Ureter (tissue), 1 donor: ENCODE results near the gene PPDPF. TPM values are rescaled to one million over a fixed set of nuclear protein-coding genes. Genes with fewer than 3 reads are reported as not detected.
"Not testable (repeated sequence)": the region's sequence is repeated elsewhere in the genome, so short reads cannot be mapped to it uniquely, and the experiment has no call there.

Experiments
- DNase-seq: peaks from one replicate; pipeline ENCODE4 v3.0.0-alpha.2; 2020; ENCODE audit warnings: low spot score
- total RNA-seq: library from RNA; stranded (reverse); gene quantifications from one replicate; pipeline ENCODE4 v1.2.4, GENCODE V29; 2023
- donor health status: DM: yes; HTN: yes; CAD: no.

PPDPF gene
- total RNA-seq, 1 donor from 2014 or later, result 507 TPM

GRCh38 chr20:63500151-63500901, 20.2 kb upstream of the PPDPF start:
- no peak for DNase-seq

GRCh38 chr20:63500902-63501817, 19.4 kb upstream of the PPDPF start:
- no peak for DNase-seq

- DNase-seq, result no peak
These were observed 18.5 kb upstream of the PPDPF start for GRCh38 chr20:63501818-63502670.

GRCh38 chr20:63502671-63503172, 17.8 kb upstream of the PPDPF start:
- DNase-seq, result no peak

- DNase-seq, result no peak
These were observed 17.0 kb upstream of the PPDPF start for GRCh38 chr20:63503524-63503923.

GRCh38 chr20:63504642-63505041, 15.9 kb upstream of the PPDPF start:
- DNase-seq, result no peak

- no peak for DNase-seq
These were observed 15.3 kb upstream of the PPDPF start for GRCh38 chr20:63505281-63505680.

- DNase-seq, result no peak
These were observed 14.8 kb upstream of the PPDPF start for GRCh38 chr20:63505723-63506122.

GRCh38 chr20:63507083-63507743, 13.4 kb upstream of the PPDPF start:
- DNase-seq, result no peak

- no peak for DNase-seq
These were observed 12.3 kb upstream of the PPDPF start for GRCh38 chr20:63508072-63508768.

- DNase-seq, result no peak
These were observed 11.4 kb upstream of the PPDPF start for GRCh38 chr20:63509088-63509564.

- DNase-seq, result no peak
These were observed 7.4 kb upstream of the PPDPF start for GRCh38 chr20:63513207-63513606.

- DNase-seq, result not testable (repeated sequence)
These were observed 6.0 kb upstream of the PPDPF start for GRCh38 chr20:63514520-63514919.

GRCh38 chr20:63517376-63518309, 2.9 kb upstream of the PPDPF start:
- no peak for DNase-seq

- peak; percentile 44 for DNase-seq
These were observed 2.2 kb upstream of the PPDPF start for GRCh38 chr20:63518351-63518861.

GRCh38 chr20:63518946-63519667, 1.5 kb upstream of the PPDPF start:
- DNase-seq, result peak; percentile 51

- DNase-seq, result peak; percentile 84
These were observed 679 bp upstream of the PPDPF start for GRCh38 chr20:63519668-63520503.
